GM23338 (cell line): ENCODE measurements around the gene EGLN2. TPM values are rescaled to one million over a fixed set of nuclear protein-coding genes. Genes with fewer than 3 reads are reported as not detected.
A peak's percentile ranks its signal among the peaks of the same experiment; 100 is the strongest.

ENCODE experiments used
- ATAC-seq: fragments of 200-7000 bp; cut with Tn5 transposase; 3 replicates; pipeline ENCODE4 v1.9.1; 2020
- DNase-seq: peaks from one replicate; pipeline ENCODE4 v3.0.0-alpha.2; 2015; ENCODE audit warnings: low spot score
- H2AFZ ChIP-seq: fragments of 200-600 bp; sonication (generic); 2 replicates; pipeline ENCODE4 v1.8.0; 2016; ENCODE audit warnings: antibody characterized with exemption, mild to moderate bottlenecking, moderate library complexity
- H3F3A ChIP-seq: fragments of 200-600 bp; sonication (generic); replicated peaks from 2 replicates; pipeline ENCODE4 v1.8.0; 2017; ENCODE audit warnings: antibody characterized with exemption, mixed run types, low read depth
- H3K27ac ChIP-seq: fragments of 200-600 bp; sonication (generic); 2 replicates; pipeline ENCODE4 v1.6.1; 2016; ENCODE audit warnings: low read depth
- H3K27me3 ChIP-seq: fragments of 200-600 bp; sonication (generic); 2 replicates; pipeline ENCODE4 v1.8.0; 2016; ENCODE audit warnings: mild to moderate bottlenecking, mixed run types, moderate library complexity; ENCODE audit not compliant: insufficient read depth
- H3K36me3 ChIP-seq: fragments of 200-600 bp; sonication (generic); 2 replicates; pipeline ENCODE4 v1.8.0; 2016; ENCODE audit warnings: mild to moderate bottlenecking; ENCODE audit not compliant: insufficient read depth
- H3K4me1 ChIP-seq: fragments of 200-600 bp; sonication (generic); 2 replicates; pipeline ENCODE4 v1.8.0; 2016; ENCODE audit warnings: mild to moderate bottlenecking, moderate library complexity; ENCODE audit not compliant: insufficient read depth
- H3K4me2 ChIP-seq: fragments of 200-600 bp; sonication (generic); 2 replicates; pipeline ENCODE4 v1.7.1; 2017; ENCODE audit warnings: mixed run types
- H3K4me3 ChIP-seq: fragments of 200-600 bp; sonication (generic); 2 replicates; pipeline ENCODE4 v1.6.1; 2016; ENCODE audit warnings: mixed run types
- H3K79me2 ChIP-seq: fragments of 200-600 bp; sonication (generic); replicated peaks from 2 replicates; pipeline ENCODE4 v1.8.0; 2017; ENCODE audit warnings: mild to moderate bottlenecking; ENCODE audit not compliant: insufficient read depth
- H3K9me2 ChIP-seq: fragments of 200-600 bp; sonication (generic); 2 replicates; pipeline ENCODE4 v1.8.0; 2017; ENCODE audit not compliant: insufficient read depth
- H4K20me1 ChIP-seq: fragments of 200-600 bp; sonication (generic); replicated peaks from 2 replicates; pipeline ENCODE4 v1.8.0; 2017; ENCODE audit warnings: mild to moderate bottlenecking; ENCODE audit not compliant: insufficient read depth
- H3K27ac Mint-ChIP-seq: 2 replicates; pipeline ENCODE4 v1.8.0; 2020; ENCODE audit warnings: inconsistent platforms, mild to moderate bottlenecking, moderate library complexity, mixed read lengths
- H3K27me3 Mint-ChIP-seq: 3 replicates; pipeline ENCODE4 v1.8.0; 2022; ENCODE audit warnings: low read depth, mild to moderate bottlenecking, moderate library complexity, mixed read lengths, inconsistent platforms; ENCODE audit not compliant: insufficient read depth, poor library complexity
- H3K36me3 Mint-ChIP-seq: 3 replicates; pipeline ENCODE4 v1.8.0; 2021; ENCODE audit warnings: low read depth, mild to moderate bottlenecking, inconsistent platforms, moderate library complexity, mixed read lengths
- H3K4me1 Mint-ChIP-seq: 3 replicates; pipeline ENCODE4 v1.8.0; 2020; ENCODE audit warnings: mild to moderate bottlenecking, inconsistent platforms, mixed read lengths
- H3K4me3 Mint-ChIP-seq: 3 replicates; pipeline ENCODE4 v1.8.0; 2021; ENCODE audit warnings: moderate library complexity, mild to moderate bottlenecking, inconsistent platforms, mixed read lengths
- H3K9me3 Mint-ChIP-seq: 3 replicates; pipeline ENCODE4 v1.8.0; 2020; ENCODE audit warnings: moderate library complexity, mild to moderate bottlenecking, inconsistent platforms, mixed read lengths
- CREB1 ChIP-seq: fragments of 250-450 bp; sonication (Bioruptor Pico); IDR thresholded peaks from 2 replicates; pipeline ENCODE4 v1.5.0; 2020; ENCODE audit warnings: low read depth, mild to moderate bottlenecking, moderate library complexity
- CTCF ChIP-seq, 2 experiments: fragments of 200-600 bp in 1 of 2; sonication (generic) in 1 of 2; conservative IDR thresholded peaks; 2 replicates each; pipeline versions ENCODE4 v1.5.1 to v1.6.1; 2016 to 2017; ENCODE audit warnings: antibody characterized with exemption in 2 of 2, low read depth in 2 of 2, mild to moderate bottlenecking in 2 of 2, moderate library complexity in 1 of 2
- NANOG ChIP-seq: IDR thresholded peaks from 2 replicates; pipeline ENCODE4 v1.6.1; 2016; ENCODE audit warnings: antibody characterized with exemption, borderline replicate concordance
- POLR2AphosphoS5 ChIP-seq: IDR thresholded peaks from 2 replicates; pipeline ENCODE4 v1.6.1; 2016; ENCODE audit warnings: antibody characterized with exemption, low read depth
- STAT1 ChIP-seq: IDR thresholded peaks from one replicate; pipeline ENCODE4 v1.6.1; 2016; ENCODE audit warnings: antibody characterized with exemption; ENCODE audit not compliant: unreplicated experiment
- ZNF331 ChIP-seq: fragments of 250-450 bp; sonication (Bioruptor Pico); IDR thresholded peaks from 2 replicates; pipeline ENCODE4 v1.5.0; 2020; ENCODE audit warnings: low read depth, mild to moderate bottlenecking, moderate library complexity
- polyA plus RNA-seq: library from polyadenylated mRNA; unstranded; fragments of >200 nt; fragmentation: Nextera tagmentation; extraction: Ambion mirVana; gene quantifications from 2 replicates; pipeline ENCODE4 v1.2.1, GENCODE V29; 2016
- total RNA-seq: library from RNA; depleted of rRNA; stranded (reverse); fragments of >200 nt; shearing (Covaris generic); gene quantifications from 2 replicates; pipeline ENCODE4 v1.2.3, GENCODE V29; 2014
- TF ChIP-seq, protein P1 (sequence below): IDR thresholded peaks from 2 replicates; pipeline ENCODE4 v1.6.1; 2016; ENCODE audit warnings: antibody characterized with exemption
- TF ChIP-seq, protein P2 (sequence below): IDR thresholded peaks from one replicate; pipeline ENCODE4 v1.6.1; 2018; ENCODE audit warnings: antibody characterized with exemption; ENCODE audit not compliant: unreplicated experiment

The EGLN2 gene
- total and polyA plus RNA-seq, 2 experiments from 2014 or later = 59.9 to 118 TPM

- H3K27me3 Mint-ChIP-seq = peaks cover 29% of the 10 kb centered on the region
- Histone ChIP-seq H3K79me2 (peaks cover 37% of the 10 kb centered on the region), H3F3A (peaks cover 15% of the 10 kb centered on the region), H3K4me3 (peak overlapping the region; percentile 64), H4K20me1 (peaks cover 25% of the 10 kb centered on the region), H3K36me3 (0 out of 2 replicates have a peak, but pooled peaks cover 4% of the 10 kb centered on the region), H2AFZ (peak overlapping the region; percentile 35; the same call in 1 of the 2 replicates), H3K9me2 (no peaks in the 10 kb centered on the region), H3K27ac (peak overlapping the region; percentile 94), H3K4me2 (peak overlapping the region; percentile 77), H3K27me3 (no peaks in the 10 kb centered on the region), H3K4me1 (peaks cover 28% of the 10 kb centered on the region)
- no peak for TF ChIP-seq NANOG
- TF ChIP-seq, protein P1, sequence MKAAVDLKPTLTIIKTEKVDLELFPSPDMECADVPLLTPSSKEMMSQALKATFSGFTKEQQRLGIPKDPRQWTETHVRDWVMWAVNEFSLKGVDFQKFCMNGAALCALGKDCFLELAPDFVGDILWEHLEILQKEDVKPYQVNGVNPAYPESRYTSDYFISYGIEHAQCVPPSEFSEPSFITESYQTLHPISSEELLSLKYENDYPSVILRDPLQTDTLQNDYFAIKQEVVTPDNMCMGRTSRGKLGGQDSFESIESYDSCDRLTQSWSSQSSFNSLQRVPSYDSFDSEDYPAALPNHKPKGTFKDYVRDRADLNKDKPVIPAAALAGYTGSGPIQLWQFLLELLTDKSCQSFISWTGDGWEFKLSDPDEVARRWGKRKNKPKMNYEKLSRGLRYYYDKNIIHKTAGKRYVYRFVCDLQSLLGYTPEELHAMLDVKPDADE = no peak
- TF ChIP-seq ZNF331 = no peak
- TF ChIP-seq CTCF (conservative IDR thresholded peaks at IDR 0.05; ENCODE audit: low read depth in 2 of 2) = peak; percentile 39 to 64
- TF ChIP-seq CREB1 (CRISPR knock-in tag) = peak; percentile 51; the same call in 1 of the 2 replicates
- TF ChIP-seq, protein P2, sequence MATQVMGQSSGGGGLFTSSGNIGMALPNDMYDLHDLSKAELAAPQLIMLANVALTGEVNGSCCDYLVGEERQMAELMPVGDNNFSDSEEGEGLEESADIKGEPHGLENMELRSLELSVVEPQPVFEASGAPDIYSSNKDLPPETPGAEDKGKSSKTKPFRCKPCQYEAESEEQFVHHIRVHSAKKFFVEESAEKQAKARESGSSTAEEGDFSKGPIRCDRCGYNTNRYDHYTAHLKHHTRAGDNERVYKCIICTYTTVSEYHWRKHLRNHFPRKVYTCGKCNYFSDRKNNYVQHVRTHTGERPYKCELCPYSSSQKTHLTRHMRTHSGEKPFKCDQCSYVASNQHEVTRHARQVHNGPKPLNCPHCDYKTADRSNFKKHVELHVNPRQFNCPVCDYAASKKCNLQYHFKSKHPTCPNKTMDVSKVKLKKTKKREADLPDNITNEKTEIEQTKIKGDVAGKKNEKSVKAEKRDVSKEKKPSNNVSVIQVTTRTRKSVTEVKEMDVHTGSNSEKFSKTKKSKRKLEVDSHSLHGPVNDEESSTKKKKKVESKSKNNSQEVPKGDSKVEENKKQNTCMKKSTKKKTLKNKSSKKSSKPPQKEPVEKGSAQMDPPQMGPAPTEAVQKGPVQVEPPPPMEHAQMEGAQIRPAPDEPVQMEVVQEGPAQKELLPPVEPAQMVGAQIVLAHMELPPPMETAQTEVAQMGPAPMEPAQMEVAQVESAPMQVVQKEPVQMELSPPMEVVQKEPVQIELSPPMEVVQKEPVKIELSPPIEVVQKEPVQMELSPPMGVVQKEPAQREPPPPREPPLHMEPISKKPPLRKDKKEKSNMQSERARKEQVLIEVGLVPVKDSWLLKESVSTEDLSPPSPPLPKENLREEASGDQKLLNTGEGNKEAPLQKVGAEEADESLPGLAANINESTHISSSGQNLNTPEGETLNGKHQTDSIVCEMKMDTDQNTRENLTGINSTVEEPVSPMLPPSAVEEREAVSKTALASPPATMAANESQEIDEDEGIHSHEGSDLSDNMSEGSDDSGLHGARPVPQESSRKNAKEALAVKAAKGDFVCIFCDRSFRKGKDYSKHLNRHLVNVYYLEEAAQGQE = no peak
- peak; percentile 60; the same call in 1 of the 2 replicates for TF ChIP-seq POLR2AphosphoS5
- no peak for TF ChIP-seq STAT1
- peak; percentile 86 for ATAC-seq
- DNase-seq = peak; percentile 92
- H3K4me1 Mint-ChIP-seq = peaks cover 31% of the 10 kb centered on the region
- H3K36me3 Mint-ChIP-seq = peaks cover 32% of the 10 kb centered on the region
- peak overlapping the region; percentile 91 for H3K4me3 Mint-ChIP-seq
- H3K9me3 Mint-ChIP-seq = no peaks in the 10 kb centered on the region
- H3K27ac Mint-ChIP-seq = peak overlapping the region; percentile 99
Measured at GRCh38 chr19:40797963-40798682, 868 bp upstream of the EGLN2 start.
